ENCODE measurements around the gene CNTNAP2.

CNTNAP2 gene

GRCh38 chr7:146514304-146514703 is 397.7 kb downstream of the CNTNAP2 start:
- Mint-ChIP-seq H3K4me3 (no peak overlapping the region), H3K4me1 (ENCODE audit: low read depth in 2 of 2) (no peaks in the 10 kb centered on the region), H3K27me3 (no peaks in the 10 kb centered on the region), H3K36me3 (ENCODE audit: insufficient read depth) (no peaks in the 10 kb centered on the region), H3K27ac (no peak overlapping the region), H3K9me3 (peaks cover 12 to 39% of the 10 kb centered on the region in 2 donors)
- ATAC-seq (replicated peaks): no peak
- no peak for DNase-seq

GRCh38 chr7:146528581-146528980 is 412.0 kb downstream of the CNTNAP2 start:
- no peak for ATAC-seq (replicated peaks)
- Mint-ChIP-seq H3K4me1 (ENCODE audit: low read depth in 2 of 2) (no peaks in the 10 kb centered on the region), H3K36me3 (ENCODE audit: insufficient read depth) (no peaks in the 10 kb centered on the region), H3K27ac (no peak overlapping the region), H3K27me3 (no peaks in the 10 kb centered on the region), H3K9me3 (peaks cover 5 to 26% of the 10 kb centered on the region in 2 donors), H3K4me3 (no peak overlapping the region)
- DNase-seq: no peak

GRCh38 chr7:146539836-146540235 is 423.2 kb downstream of the CNTNAP2 start:
- no peaks in the 10 kb centered on the region for H3K4me1 Mint-ChIP-seq (ENCODE audit: low read depth in 2 of 2)
- ATAC-seq (replicated peaks) (no peak), DNase-seq (no peak)
- H3K4me3 Mint-ChIP-seq: no peak overlapping the region
- no peak overlapping the region for H3K27ac Mint-ChIP-seq
- H3K36me3 Mint-ChIP-seq (ENCODE audit: insufficient read depth): no peaks in the 10 kb centered on the region
- H3K27me3 Mint-ChIP-seq: no peaks in the 10 kb centered on the region
- H3K9me3 Mint-ChIP-seq: peaks cover 15 to 34% of the 10 kb centered on the region in 2 donors

GRCh38 chr7:146542101-146542500 is 425.5 kb downstream of the CNTNAP2 start:
- no peaks in the 10 kb centered on the region for H3K36me3 Mint-ChIP-seq (ENCODE audit: insufficient read depth)
- H3K9me3 Mint-ChIP-seq: peaks cover 21 to 38% of the 10 kb centered on the region in 2 donors
- H3K4me1 Mint-ChIP-seq (ENCODE audit: low read depth in 2 of 2): no peaks in the 10 kb centered on the region
- ATAC-seq (replicated peaks) (no peak), DNase-seq (no peak)
- H3K27ac Mint-ChIP-seq: no peak overlapping the region
- no peaks in the 10 kb centered on the region for H3K27me3 Mint-ChIP-seq
- H3K4me3 Mint-ChIP-seq: no peak overlapping the region

- H3K27ac Mint-ChIP-seq: no peak overlapping the region
- H3K4me3 Mint-ChIP-seq: no peak overlapping the region
- ATAC-seq (replicated peaks) (no peak), DNase-seq (no peak)
- no peaks in the 10 kb centered on the region for H3K4me1 Mint-ChIP-seq (ENCODE audit: low read depth in 2 of 2)
- peaks cover 22 to 23% of the 10 kb centered on the region in 2 donors for H3K9me3 Mint-ChIP-seq
- no peaks in the 10 kb centered on the region for H3K36me3 Mint-ChIP-seq (ENCODE audit: insufficient read depth)
- H3K27me3 Mint-ChIP-seq: no peaks in the 10 kb centered on the region
These were observed 428.1 kb downstream of the CNTNAP2 start for GRCh38 chr7:146544748-146545147.

GRCh38 chr7:146548816-146549215 is 432.2 kb downstream of the CNTNAP2 start:
- H3K27ac Mint-ChIP-seq: no peak overlapping the region
- peaks cover 26 to 42% of the 10 kb centered on the region in 2 donors for H3K9me3 Mint-ChIP-seq

GRCh38 chr7:146554556-146554955 is 438.0 kb downstream of the CNTNAP2 start:
- Mint-ChIP-seq H3K4me3 (no peak overlapping the region), H3K4me1 (ENCODE audit: low read depth in 2 of 2) (no peaks in the 10 kb centered on the region), H3K9me3 (peaks cover 14 to 23% of the 10 kb centered on the region in 2 donors), H3K27ac (no peak overlapping the region), H3K27me3 (no peaks in the 10 kb centered on the region), H3K36me3 (ENCODE audit: insufficient read depth) (no peaks in the 10 kb centered on the region)
- DNase-seq: no peak
- no peak for ATAC-seq (replicated peaks)

More at GRCh38 chr7:146548816-146549215, 432.2 kb downstream of the CNTNAP2 start:
- no peak overlapping the region for H3K4me3 Mint-ChIP-seq
- ATAC-seq (replicated peaks) (no peak), DNase-seq (no peak)
- H3K4me1 Mint-ChIP-seq (ENCODE audit: low read depth in 2 of 2): no peaks in the 10 kb centered on the region
- H3K27me3 Mint-ChIP-seq: no peaks in the 10 kb centered on the region
- H3K36me3 Mint-ChIP-seq (ENCODE audit: insufficient read depth): no peaks in the 10 kb centered on the region

GRCh38 chr7:146557971-146558469 is 441.4 kb downstream of the CNTNAP2 start:
- H3K4me3 Mint-ChIP-seq: no peak overlapping the region
- no peaks in the 10 kb centered on the region for H3K4me1 Mint-ChIP-seq (ENCODE audit: low read depth in 2 of 2)
- H3K27ac Mint-ChIP-seq: no peak overlapping the region

GRCh38 chr7:146565872-146566271 is 449.3 kb downstream of the CNTNAP2 start:
- H3K4me3 Mint-ChIP-seq: no peak overlapping the region
- DNase-seq: no peak
- no peak for ATAC-seq (replicated peaks)
- H3K27ac Mint-ChIP-seq: no peak overlapping the region
- no peaks in the 10 kb centered on the region for H3K27me3 Mint-ChIP-seq
- no peaks in the 10 kb centered on the region for H3K4me1 Mint-ChIP-seq (ENCODE audit: low read depth in 2 of 2)
- H3K9me3 Mint-ChIP-seq: peaks cover 0 to 3% of the 10 kb centered on the region in 2 donors
- no peaks in the 10 kb centered on the region for H3K36me3 Mint-ChIP-seq (ENCODE audit: insufficient read depth)

More at GRCh38 chr7:146557971-146558469, 441.4 kb downstream of the CNTNAP2 start:
- ATAC-seq (replicated peaks): no peak
- no peak for DNase-seq
- Mint-ChIP-seq H3K27me3 (no peaks in the 10 kb centered on the region), H3K36me3 (ENCODE audit: insufficient read depth) (no peaks in the 10 kb centered on the region), H3K9me3 (peaks cover 0 to 7% of the 10 kb centered on the region in 2 donors)

GRCh38 chr7:146575903-146576302 is 459.3 kb downstream of the CNTNAP2 start:
- Mint-ChIP-seq H3K9me3 (peaks cover 5 to 11% of the 10 kb centered on the region in 2 donors), H3K4me3 (no peak overlapping the region), H3K4me1 (ENCODE audit: low read depth in 2 of 2) (no peaks in the 10 kb centered on the region), H3K36me3 (ENCODE audit: insufficient read depth) (no peaks in the 10 kb centered on the region), H3K27me3 (no peaks in the 10 kb centered on the region), H3K27ac (no peak overlapping the region)
- ATAC-seq (replicated peaks) (no peak), DNase-seq (no peak)

GRCh38 chr7:146591976-146592375 is 475.4 kb downstream of the CNTNAP2 start:
- peaks cover 0 to 12% of the 10 kb centered on the region in 2 donors for H3K9me3 Mint-ChIP-seq
- H3K4me3 Mint-ChIP-seq: no peak overlapping the region
- no peaks in the 10 kb centered on the region for H3K36me3 Mint-ChIP-seq (ENCODE audit: insufficient read depth)
- no peaks in the 10 kb centered on the region for H3K4me1 Mint-ChIP-seq (ENCODE audit: low read depth in 2 of 2)
- H3K27ac Mint-ChIP-seq: no peak overlapping the region
- H3K27me3 Mint-ChIP-seq: no peaks in the 10 kb centered on the region
- no peak for ATAC-seq (replicated peaks)
- DNase-seq: no peak

- Mint-ChIP-seq H3K4me1 (ENCODE audit: low read depth in 2 of 2) (no peaks in the 10 kb centered on the region), H3K36me3 (ENCODE audit: insufficient read depth) (no peaks in the 10 kb centered on the region), H3K27me3 (no peaks in the 10 kb centered on the region), H3K9me3 (peaks cover 0 to 3% of the 10 kb centered on the region in 2 donors), H3K27ac (no peak overlapping the region), H3K4me3 (no peak overlapping the region)
- DNase-seq: no peak
- ATAC-seq (replicated peaks): no peak
These were observed 490.0 kb downstream of the CNTNAP2 start for GRCh38 chr7:146606628-146607027.

GRCh38 chr7:146619641-146620040 is 503.0 kb downstream of the CNTNAP2 start:
- no peak for ATAC-seq (replicated peaks)
- Mint-ChIP-seq H3K4me3 (no peak overlapping the region), H3K36me3 (ENCODE audit: insufficient read depth) (no peaks in the 10 kb centered on the region), H3K9me3 (peaks cover 4 to 17% of the 10 kb centered on the region in 2 donors), H3K27me3 (no peaks in the 10 kb centered on the region), H3K4me1 (ENCODE audit: low read depth in 2 of 2) (no peaks in the 10 kb centered on the region), H3K27ac (no peak overlapping the region)
- DNase-seq: no peak

- peaks cover 0 to 19% of the 10 kb centered on the region in 2 donors for H3K9me3 Mint-ChIP-seq
- ATAC-seq (replicated peaks) (no peak), DNase-seq (no peak)
- no peaks in the 10 kb centered on the region for H3K36me3 Mint-ChIP-seq (ENCODE audit: insufficient read depth)
- no peak overlapping the region for H3K4me3 Mint-ChIP-seq
- H3K27ac Mint-ChIP-seq: no peak overlapping the region
- no peaks in the 10 kb centered on the region for H3K27me3 Mint-ChIP-seq
- no peaks in the 10 kb centered on the region for H3K4me1 Mint-ChIP-seq (ENCODE audit: low read depth in 2 of 2)
These were observed 510.3 kb downstream of the CNTNAP2 start for GRCh38 chr7:146626912-146627311.

All from effector memory CD8-positive, alpha-beta T cell (primary cell).